H1 (cell line): ENCODE results near the gene PPP6R1. TPM values are rescaled to one million over a fixed set of nuclear protein-coding genes. Genes with fewer than 3 reads are reported as not detected.

Experiments
- CTBP2 ChIP-seq: IDR thresholded peaks from 2 replicates; pipeline ENCODE4 v1.7.0; 2011; ENCODE audit warnings: borderline replicate concordance, mild to moderate bottlenecking, moderate library complexity, mixed read lengths, low read length; ENCODE audit not compliant: insufficient read depth, insufficient read length
- CTCF ChIP-seq, 3 experiments: IDR thresholded peaks; 1 replicate in 2 of 3; 2 replicates in 1 of 3; pipeline versions ENCODE4 v1.5.1 to v1.6.1; 2011; ENCODE audit warnings: low read length in 3 of 3, mild to moderate bottlenecking in 3 of 3, inconsistent platforms in 2 of 3, low read depth in 1 of 3, moderate library complexity in 1 of 3; ENCODE audit not compliant: insufficient read depth in 1 of 3; ENCODE audit errors: control extremely low read depth in 1 of 3
- polyA plus RNA-seq, 7 experiments: library from polyadenylated mRNA; depleted of rRNA in 3 of 7; stranded (reverse) in 5 of 7; unstranded in 2 of 7; fragments of >200 nt in 5 of 7; fragments of 200-250 nt in 2 of 7; gene quantifications; 1 replicate in 5 of 7; 2 replicates in 1 of 7; 4 replicates in 1 of 7; pipeline versions ENCODE4 v1.2.1 to v1.2.3, GENCODE V29; 2011 to 2013; ENCODE audit warnings: missing spikeins in 2 of 7, mixed read lengths in 2 of 7
- total RNA-seq: library from RNA; stranded (reverse); fragmentation: NEBNext Ultra II Directional; extraction: Animal tissue kit (Norgen Biotek cat#: 25700); gene quantifications from 2 replicates; pipeline ENCODE4 v1.2.1, GENCODE V29; 2021

Gene PPP6R1
- total and polyA plus RNA-seq, 2 of the 8 experiments (the other 6 are each of a cell fraction or from before 2014, with no cell fraction given): 36.4 to 74.4 TPM

GRCh38 chr19:55249841-55250240 lies 9.0 kb downstream of the PPP6R1 start (continued):
- TF ChIP-seq CTCF (IDR thresholded peaks at IDR 0.05; ENCODE audit: control extremely low read depth in 1 of 3, insufficient read depth in 1 of 3, low read depth in 1 of 3, low read length in 3 of 3) (no peak), CTBP2 (no peak)
